GM19395 (cell line): ENCODE results near the gene SPSB1.

ENCODE experiments used
- ATAC-seq: cut with Tn5 transposase; IDR thresholded peaks from one replicate; pipeline ENCODE4 v1.9.1; 2021; ENCODE audit warnings: mild to moderate bottlenecking, moderate library complexity; ENCODE audit not compliant: unreplicated experiment

The SPSB1 gene

GRCh38 chr1:9258629-9259028 is 34.1 kb upstream of the SPSB1 start:
- ATAC-seq: no peak

- ATAC-seq: no peak
Observed at GRCh38 chr1:9260059-9260766, 32.5 kb upstream of the SPSB1 start.

DNA sequence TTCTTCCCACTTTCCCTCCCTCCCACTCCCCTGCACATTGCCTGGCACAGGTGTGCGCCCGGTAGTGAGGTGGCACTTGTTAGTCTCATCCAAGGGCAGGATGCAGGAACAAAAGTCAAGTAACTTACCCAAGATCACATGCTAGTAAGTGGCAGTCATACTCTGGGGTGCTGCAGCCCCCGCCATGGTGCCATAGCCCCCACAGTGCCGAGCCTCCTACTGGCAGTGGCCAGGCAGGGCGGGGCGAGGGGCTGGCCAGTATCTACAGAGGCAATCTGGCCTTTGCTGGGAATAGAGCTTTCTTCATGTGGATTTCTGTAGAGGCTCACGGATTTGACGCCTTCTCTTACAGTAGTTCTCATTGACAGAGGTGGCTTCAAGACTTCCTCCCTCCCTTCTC is 31.2 kb upstream of the SPSB1 start:
- no peak for ATAC-seq

GRCh38 chr1:9262096-9262986 is 30.4 kb upstream of the SPSB1 start:
- ATAC-seq: no peak

- ATAC-seq: no peak
Observed at GRCh38 chr1:9263276-9263855, 29.3 kb upstream of the SPSB1 start.

- no peak for ATAC-seq
Observed at GRCh38 chr1:9263984-9264872, 28.5 kb upstream of the SPSB1 start.

- no peak for ATAC-seq
Observed at GRCh38 chr1:9265037-9265436, 27.7 kb upstream of the SPSB1 start.

GRCh38 chr1:9265968-9266367 is 26.7 kb upstream of the SPSB1 start:
- no peak for ATAC-seq

- no peak for ATAC-seq
Observed at GRCh38 chr1:9267352-9267686, 25.4 kb upstream of the SPSB1 start.

DNA sequence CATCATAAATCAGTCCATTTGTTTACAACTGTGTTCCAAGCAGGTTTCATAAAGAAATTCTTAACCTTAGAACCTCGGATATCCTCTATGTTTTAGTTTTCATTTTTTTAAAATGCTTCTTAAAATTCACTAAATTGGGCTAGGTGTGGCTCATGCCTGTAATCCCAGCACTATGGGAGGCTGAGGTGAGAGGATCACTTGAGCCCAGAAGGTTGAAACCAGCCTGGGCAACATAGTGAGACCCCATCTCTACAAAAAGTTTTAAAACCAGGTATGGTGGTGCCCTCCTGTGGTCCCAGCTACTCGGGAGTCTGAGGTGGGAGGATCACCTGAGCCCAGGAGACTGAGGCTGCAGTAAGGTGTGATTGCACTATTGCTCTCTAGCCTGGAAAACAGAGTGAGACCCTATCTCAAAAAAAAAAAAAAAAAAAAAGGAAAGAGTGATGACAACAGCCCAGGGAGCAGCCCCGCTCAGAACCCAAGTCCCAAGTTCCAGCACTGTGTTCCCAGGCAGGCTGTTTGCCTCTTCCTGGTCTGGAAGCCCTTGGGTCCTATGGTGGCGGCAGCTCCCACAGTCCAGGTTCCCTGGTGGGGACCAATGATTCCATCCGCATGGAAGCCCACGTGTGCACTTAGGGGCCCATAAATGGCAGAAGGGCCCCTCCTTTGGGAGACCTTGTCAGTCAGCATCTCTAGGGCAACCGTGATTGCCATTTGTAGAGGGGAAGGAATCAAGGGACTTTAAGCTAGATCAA is 24.7 kb upstream of the SPSB1 start:
- ATAC-seq: no peak

- no peak for ATAC-seq
Observed at GRCh38 chr1:9269078-9269501, 23.6 kb upstream of the SPSB1 start.

DNA sequence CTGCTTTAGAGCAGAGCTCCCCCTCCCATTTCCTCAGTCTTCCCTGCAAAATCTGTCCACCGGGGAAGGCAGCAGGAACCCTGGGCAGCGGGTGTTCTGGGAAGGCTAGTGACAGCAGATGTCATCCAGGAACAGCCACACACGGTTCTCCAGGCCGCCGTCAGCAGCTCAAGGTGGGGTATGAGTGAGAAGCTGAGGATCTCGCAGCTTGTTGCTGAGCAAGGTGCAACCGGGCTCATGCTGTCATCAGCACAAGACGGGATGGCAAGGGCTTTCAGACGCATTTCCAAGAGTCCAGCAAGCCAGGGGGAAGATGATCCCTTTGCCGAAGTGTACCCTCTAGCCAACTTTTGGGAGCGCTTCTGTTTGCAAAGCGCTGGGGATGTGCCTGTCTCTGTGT is 23.0 kb upstream of the SPSB1 start:
- no peak for ATAC-seq

- ATAC-seq: no peak
Observed at GRCh38 chr1:9270290-9270883, 22.3 kb upstream of the SPSB1 start.

- ATAC-seq: no peak
Observed at GRCh38 chr1:9271283-9271682, 21.4 kb upstream of the SPSB1 start.

DNA sequence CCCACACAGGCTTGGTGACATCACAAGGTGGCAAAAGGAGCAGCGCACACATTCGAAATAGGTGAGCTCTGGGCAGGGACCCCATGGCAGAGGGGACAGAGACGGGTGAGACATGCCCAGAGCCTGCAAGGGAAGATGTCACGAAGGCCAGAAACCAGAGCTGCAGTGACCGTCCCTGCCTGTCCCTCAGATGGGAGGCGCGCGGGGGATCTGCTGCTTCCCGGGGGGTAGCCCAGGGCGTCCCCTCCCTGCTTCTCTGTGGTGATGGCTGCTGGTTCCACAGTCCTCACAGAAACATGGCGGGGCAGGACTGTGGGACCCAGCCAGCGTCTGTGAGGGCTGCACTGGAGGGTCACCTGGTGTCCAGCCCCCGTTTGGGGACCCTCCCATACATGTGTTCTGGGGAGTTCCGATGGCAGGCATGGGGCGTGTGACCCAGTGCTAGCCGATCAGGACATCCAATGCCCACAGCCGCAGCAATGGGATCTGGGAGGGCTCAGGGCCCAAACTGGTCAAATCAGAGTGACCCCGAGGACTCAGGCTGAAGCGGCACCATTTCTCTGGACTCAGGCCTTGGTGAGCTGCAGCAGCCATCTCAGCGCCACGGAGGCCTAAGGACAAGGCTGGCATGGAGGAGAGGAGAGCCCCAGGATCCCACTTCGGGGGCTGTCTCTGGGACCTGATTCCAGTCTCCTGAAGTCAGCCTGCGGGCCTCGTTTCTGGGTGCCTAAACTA is 20.7 kb upstream of the SPSB1 start:
- ATAC-seq: no peak

- no peak for ATAC-seq
Observed at GRCh38 chr1:9273177-9273576, 19.5 kb upstream of the SPSB1 start.

DNA sequence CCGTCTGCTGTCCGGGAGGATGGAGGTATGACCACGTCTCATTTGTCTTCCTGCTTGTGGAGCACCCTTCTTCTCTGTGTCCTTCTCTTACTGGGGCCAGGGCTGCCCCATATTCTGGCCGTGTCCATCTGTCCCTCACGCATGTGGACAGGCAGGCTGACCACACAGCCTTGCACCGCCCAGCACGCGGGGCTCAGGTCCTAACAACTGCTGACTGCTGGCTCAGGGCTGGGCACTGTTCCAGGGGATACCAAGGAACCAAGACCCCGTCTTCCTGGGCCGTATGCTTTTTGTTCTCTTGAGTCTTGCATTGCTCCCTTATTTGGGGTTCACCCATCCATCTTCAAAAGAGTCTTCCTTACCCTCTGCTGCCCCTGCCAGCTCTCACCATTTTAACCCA is 17.5 kb upstream of the SPSB1 start:
- ATAC-seq: no peak

- ATAC-seq: peak; percentile 78
Observed at GRCh38 chr1:9275567-9276034, 17.1 kb upstream of the SPSB1 start.

- ATAC-seq: no peak
Observed at GRCh38 chr1:9278116-9278515, 14.6 kb upstream of the SPSB1 start.
